HS-5 (cell line): Measurements from ENCODE around the gene COL20A1.

ENCODE experiments used
- DNase-seq: peaks from one replicate; pipeline ENCODE4 v3.0.0-alpha.2; 2012; ENCODE audit warnings: low read depth

Gene COL20A1

GRCh38 chr20:63320616-63321147 is 27.7 kb downstream of the COL20A1 start:
- DNase-seq, result no peak

GRCh38 chr20:63321148-63321831 is 28.3 kb downstream of the COL20A1 start:
- DNase-seq, result no peak

DNA sequence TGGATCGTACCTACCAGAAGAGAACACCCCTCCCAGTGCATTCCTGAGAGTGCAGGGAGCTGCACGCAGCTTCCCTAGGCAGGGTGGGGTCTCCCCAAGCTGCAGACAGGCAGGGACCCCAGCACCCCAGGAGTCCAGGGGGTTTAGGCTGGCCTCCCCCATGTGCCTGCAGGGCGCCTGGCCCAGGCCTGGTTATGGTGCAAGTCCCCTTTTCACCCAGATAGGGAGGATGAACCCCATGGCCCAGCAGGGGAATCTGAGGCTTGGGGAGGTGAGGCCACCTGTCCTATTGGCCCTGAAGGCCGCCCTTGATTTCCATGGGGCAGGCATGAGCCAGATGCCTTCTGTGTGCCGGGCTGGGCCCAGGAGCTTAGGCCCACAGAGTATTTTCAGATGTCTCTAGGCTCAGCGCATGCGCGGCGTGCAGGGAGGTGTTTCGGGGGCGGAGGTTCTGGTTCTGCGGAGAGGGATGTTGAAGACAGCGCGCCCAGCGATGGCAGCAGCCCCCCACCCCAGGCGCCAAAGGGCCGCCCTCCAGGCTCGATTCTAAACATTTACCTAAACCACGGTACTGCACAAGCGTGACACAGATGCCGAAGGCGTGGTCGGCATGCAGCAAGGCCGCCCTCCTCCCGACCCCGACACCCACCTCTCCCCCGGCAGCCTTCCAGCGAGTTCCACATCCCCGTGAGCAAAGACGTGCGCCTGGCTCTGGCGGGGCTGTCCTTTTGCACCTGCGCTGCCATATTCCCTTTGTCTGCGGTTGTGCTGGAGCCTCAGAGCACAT is 29.4 kb downstream of the COL20A1 start:
- DNase-seq, result no peak

DNA sequence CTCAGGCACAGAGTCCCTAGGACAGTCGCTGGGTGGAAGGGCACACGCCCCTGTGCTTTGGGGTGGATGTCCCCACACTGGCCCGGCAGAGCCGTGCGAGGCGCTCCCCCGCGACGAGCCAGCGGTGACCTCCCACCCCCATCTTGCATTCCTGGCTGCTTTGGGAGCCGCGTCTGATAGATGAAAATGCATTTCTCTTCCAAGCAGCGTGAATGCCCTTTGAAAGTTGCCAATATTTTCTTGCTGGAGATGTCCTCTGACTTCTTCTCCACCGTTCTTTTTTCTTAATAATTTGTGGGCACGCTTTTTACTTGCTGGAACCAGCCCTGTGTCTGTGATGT is 29.9 kb downstream of the COL20A1 start:
- DNase-seq, result no peak

DNA sequence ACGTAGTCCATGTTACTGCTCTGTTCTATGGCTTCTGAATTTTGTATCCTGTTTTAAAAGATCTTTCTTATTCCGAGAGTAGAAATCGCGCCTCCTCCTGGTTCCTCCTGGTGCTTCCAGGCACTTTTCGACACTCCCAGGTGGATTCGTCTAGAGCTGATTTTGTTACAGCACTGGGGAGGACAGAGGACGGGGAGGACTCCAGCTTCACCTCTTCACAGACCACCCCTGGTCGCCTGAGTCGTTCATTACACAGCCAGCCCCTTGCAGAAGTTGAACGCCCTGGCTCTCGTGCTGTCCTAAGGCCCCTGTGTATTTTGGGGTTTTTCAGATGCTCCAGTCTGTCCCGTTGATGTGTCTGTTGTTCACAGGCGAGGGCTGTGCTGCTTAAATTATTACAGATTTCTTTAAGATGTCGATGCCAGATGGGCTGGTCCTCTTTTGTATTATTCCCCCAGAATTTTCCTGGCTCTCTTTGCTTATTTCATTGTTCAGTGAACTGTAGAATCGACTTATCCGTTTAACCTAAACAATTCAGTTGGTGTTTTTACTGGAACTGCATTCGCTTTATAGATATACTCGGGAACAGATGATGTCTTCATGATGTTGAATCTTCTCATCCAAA is 30.5 kb downstream of the COL20A1 start:
- DNase-seq, result no peak

GRCh38 chr20:63325021-63325471 is 32.1 kb downstream of the COL20A1 start:
- DNase-seq, result no peak

DNA sequence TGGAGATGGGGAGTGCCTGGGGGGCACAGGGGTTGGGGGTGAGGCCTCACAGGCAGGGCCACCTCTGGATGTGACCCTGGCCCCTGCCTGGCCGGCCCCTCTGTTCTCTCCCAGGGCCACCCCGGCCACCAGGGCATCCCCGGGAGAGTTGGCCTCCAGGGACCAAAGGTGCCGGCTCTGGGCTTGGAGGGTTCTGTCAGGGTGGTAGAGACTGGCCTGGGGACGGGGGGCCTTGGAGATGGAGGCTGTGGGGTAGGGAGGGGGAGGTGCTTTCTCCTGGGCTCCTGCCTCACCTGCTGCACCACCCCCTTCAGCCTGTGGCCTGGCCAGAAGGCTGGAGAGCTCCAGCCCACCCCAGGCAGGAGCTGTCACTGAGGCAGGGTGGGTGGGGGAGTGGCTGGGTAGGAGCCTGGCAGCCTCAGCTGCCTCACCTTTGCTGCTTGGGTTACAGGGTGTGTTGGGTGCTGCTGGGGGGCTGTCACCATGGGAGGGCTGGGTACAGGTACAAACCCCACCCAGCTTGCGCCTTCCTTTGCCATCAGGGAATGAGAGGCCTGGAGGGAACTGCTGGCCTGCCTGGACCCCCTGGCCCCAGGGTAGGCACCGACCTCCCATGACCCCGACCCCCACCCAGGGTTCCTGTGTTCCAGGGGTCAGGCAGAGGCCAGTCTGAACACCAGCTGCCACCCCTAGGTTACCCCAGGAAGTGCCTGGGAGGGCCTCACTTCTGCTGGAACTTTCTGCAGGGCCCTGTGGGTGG is 32.7 kb downstream of the COL20A1 start:
- no peak for DNase-seq

GRCh38 chr20:63326314-63327230 is 33.6 kb downstream of the COL20A1 start:
- no peak for DNase-seq

GRCh38 chr20:63327231-63327745 is 34.3 kb downstream of the COL20A1 start:
- no peak for DNase-seq

GRCh38 chr20:63328026-63328700 is 35.2 kb downstream of the COL20A1 start:
- no peak for DNase-seq

DNA sequence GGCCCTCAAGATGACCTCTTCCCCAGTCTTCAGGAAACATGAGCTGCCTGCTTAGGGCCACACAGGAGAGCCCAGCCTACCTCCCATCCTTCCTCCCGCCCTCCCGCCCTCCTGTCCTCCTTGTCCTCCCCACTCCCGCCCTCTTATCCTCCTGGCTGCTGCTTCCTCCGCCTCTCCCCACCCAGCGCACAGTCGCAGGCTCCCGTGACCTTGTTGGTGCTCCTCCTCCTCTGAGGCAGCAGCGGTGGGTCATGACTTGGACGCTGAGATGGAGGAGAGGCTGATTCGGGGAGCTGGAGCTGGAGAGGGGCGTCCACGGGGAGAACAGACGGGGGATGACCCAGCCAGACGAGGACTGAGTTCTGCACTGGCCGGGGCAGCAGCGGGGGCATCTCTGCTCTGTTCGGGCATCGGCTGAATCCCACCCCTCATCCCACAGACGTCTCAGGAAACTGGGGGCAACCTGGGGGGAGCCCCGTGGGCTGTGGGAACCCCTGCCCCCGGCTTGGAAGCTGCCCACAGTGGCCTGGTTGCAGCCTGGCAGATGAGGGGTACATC is 35.8 kb downstream of the COL20A1 start:
- DNase-seq, result no peak

DNA sequence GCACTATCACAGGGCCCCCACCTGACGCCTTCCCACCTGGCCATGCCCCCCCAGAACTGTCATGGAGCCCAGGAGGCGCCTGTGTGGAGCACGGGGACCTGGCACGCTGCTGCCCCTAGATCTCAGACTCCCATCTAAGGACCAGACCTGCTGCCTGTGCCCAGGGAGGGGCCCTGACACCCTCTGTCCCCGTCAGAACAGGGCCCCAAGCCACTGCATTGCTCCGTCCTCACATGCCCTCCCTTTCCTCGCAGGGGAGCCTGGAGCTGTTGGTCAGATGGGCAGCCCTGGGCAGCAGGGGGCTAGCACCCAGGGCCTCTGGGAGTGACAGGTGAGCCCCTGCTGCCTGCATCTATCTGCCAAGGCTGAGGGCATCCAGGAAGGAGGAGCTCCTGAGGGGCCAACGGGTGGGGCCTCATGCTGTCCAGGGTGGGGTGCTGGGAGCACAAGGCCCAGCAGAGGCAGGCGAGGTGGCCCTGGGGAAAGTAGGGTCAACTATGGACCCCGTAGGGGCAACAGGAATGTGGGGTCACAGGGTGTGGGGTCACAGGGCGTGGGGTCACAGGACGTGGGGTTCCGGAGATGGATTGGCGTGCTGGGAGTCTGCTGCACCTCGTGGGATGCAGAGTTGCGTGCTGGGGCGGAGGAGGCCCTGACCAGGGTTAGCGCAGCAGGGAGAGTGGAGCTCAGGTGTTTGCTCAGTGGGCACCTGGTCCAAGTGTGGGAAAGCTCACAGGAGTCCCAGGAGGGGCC is 36.5 kb downstream of the COL20A1 start:
- no peak for DNase-seq

DNA sequence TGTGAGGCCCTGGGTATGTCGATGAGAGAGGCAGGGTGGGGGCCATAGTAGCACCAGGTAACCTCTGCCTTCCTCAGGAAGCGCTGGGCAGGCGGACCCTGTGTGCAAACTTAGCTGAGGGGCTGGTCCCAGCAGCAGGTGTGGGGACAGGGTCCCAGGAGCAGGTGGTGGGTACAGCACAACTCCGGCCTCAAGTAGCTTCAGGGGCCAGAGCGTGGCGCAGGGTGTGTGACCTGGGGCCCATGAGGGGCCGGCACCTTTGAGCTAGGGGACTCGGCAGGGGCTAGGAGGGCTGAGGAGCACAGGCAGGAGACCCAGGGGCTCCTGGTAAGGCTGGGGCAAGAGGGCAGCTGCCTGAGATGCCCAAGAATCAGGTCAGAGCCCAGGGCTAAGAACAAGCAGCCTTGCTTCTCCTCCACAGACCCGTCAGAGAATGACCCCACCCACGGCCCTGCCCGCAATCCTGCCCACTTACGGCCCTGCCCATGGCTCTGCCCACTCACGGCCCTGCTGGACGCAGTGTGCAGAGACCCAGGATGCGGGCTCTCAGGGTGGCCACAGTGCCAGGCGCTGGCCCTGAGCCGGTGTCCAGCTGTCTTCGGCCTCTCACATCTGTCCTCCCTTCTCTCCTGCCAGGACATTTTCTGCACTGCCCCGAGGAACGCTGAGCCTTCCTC is 37.2 kb downstream of the COL20A1 start:
- DNase-seq, result no peak

- no peak for DNase-seq
Measured at GRCh38 chr20:63330940-63331339, 38.0 kb downstream of the COL20A1 start.

GRCh38 chr20:63331741-63332400 is 38.9 kb downstream of the COL20A1 start:
- no peak for DNase-seq

DNA sequence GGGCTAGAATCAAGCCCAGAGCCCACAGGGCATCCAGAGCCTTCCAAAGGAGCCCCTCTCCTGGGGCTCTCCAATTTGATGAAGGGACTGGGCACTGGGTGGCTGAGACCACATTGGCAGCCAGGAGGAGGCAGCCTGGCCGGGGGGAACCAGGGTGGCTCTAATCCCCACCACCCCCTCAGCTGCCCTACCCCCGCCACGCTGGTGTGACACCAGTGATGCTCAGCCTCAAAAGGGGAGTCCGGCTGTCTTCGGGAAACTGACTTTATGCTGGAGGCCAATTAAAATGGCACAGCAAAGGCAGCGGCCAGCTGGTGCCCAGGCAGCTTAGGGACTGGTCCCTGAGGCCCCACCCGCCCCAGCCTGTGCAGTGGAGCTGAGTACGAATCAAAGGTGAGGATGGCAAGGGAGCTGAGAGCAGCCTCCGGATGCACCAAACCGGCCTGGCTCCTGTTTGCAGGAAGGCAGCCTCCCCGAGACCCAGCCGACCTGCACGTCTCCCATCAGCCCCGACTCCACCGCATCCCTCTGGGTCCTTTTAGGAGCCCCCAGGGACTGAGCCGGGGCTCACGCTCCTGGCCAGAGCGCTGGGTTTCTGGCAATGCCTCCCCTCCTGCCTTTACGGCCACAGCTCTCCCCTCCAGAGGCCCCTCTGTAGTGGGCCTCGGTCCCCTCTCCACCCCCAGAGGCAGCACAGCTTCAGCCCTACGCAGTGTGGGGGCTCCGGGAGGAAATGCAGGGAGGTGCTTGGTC is 39.7 kb downstream of the COL20A1 start:
- no peak for DNase-seq

GRCh38 chr20:63333241-63333836 is 40.4 kb downstream of the COL20A1 start:
- no peak for DNase-seq
